ENCODE measurements around the gene EVI5.

DNA sequence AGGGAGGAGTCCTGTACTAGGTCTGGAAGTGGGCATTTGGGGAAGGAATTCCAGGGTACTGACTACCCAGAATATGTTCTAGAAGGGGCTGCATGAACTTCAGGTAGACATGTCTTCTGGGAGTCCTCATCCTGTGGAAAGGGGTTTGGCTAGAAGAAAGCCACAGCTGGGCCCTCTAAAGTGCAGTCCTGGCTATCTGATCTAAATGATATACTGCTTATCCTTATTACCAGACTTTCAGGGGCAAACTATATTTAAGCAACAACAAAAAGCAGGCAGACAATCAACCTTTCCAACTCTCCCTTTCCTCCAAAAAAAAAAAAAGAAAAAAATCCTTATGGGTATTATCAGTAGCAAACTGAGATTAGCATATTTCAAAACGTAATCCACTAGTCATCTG is 268.3 kb downstream of the EVI5 start:
- TF ChIP-seq, protein P1, sequence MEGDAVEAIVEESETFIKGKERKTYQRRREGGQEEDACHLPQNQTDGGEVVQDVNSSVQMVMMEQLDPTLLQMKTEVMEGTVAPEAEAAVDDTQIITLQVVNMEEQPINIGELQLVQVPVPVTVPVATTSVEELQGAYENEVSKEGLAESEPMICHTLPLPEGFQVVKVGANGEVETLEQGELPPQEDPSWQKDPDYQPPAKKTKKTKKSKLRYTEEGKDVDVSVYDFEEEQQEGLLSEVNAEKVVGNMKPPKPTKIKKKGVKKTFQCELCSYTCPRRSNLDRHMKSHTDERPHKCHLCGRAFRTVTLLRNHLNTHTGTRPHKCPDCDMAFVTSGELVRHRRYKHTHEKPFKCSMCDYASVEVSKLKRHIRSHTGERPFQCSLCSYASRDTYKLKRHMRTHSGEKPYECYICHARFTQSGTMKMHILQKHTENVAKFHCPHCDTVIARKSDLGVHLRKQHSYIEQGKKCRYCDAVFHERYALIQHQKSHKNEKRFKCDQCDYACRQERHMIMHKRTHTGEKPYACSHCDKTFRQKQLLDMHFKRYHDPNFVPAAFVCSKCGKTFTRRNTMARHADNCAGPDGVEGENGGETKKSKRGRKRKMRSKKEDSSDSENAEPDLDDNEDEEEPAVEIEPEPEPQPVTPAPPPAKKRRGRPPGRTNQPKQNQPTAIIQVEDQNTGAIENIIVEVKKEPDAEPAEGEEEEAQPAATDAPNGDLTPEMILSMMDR (IDR thresholded peaks at IDR 0.05; ENCODE audit: low read length), result no peak
- TF ChIP-seq EZH2 (IDR thresholded peaks at IDR 0.05; ENCODE audit: borderline replicate concordance, low read length), result no peak

Measured in OCI-LY1 (cell line).